Thymus (tissue), 11 donors: ENCODE data around the gene CCDC61. TPM values are rescaled to one million over a fixed set of nuclear protein-coding genes. Genes with fewer than 3 reads are reported as not detected.

Experiments used
- DNase-seq, 9 donors: peaks; one replicate each; pipeline ENCODE4 v3.0.0-alpha.2; 2013; ENCODE audit warnings: low spot score in 9 of 9, low read depth in 6 of 9, missing footprints in 1 of 9
- H3K27ac ChIP-seq, 2 donors: one replicate each; pipeline ENCODE4 v1.5.1; 2013; ENCODE audit warnings: control low read depth in 1 of 2, low read depth in 1 of 2, low read length in 1 of 2, mild to moderate bottlenecking in 1 of 2, moderate library complexity in 1 of 2
- H3K27me3 ChIP-seq, 2 donors: one replicate each; pipeline ENCODE4 v1.5.1; 2013; ENCODE audit warnings: low read length in 1 of 2; ENCODE audit not compliant: control insufficient read depth in 2 of 2, insufficient read depth in 1 of 2
- H3K36me3 ChIP-seq, 2 donors: one replicate each; pipeline ENCODE4 v1.5.1; 2013; ENCODE audit warnings: low read length in 1 of 2, mild to moderate bottlenecking in 1 of 2, moderate library complexity in 1 of 2; ENCODE audit not compliant: control insufficient read depth in 2 of 2, insufficient read depth in 2 of 2
- H3K4me1 ChIP-seq, 2 donors: one replicate each; pipeline ENCODE4 v1.5.1; 2013; ENCODE audit warnings: low read length in 2 of 2; ENCODE audit not compliant: control insufficient read depth in 2 of 2, insufficient read depth in 2 of 2
- H3K4me3 ChIP-seq, 2 donors: one replicate each; pipeline ENCODE4 v1.5.1; 2013; ENCODE audit warnings: low read length in 2 of 2, control low read depth in 1 of 2, mild to moderate bottlenecking in 1 of 2
- H3K9me3 ChIP-seq, 2 donors: one replicate each; pipeline ENCODE4 v1.5.1; 2013; ENCODE audit warnings: low read length in 1 of 2, mild to moderate bottlenecking in 1 of 2; ENCODE audit not compliant: control insufficient read depth in 2 of 2, insufficient read depth in 1 of 2
- WGBS: extraction: QIAGEN DNeasy Blood & Tissue Kit; methylation state at CpG from one replicate; pipeline ENCODE4 v1.1.7; 2013; 5-methylcytosine and 5-hydroxymethylcytosine counted together
- polyA plus RNA-seq: library from polyadenylated mRNA; stranded (reverse); fragments of 200-250 nt; gene quantifications from one replicate; pipeline ENCODE4 v1.2.3, GENCODE V29; 2013
- total RNA-seq: library from RNA; stranded (reverse); fragments of 120-200 nt; gene quantifications from one replicate; pipeline ENCODE4 v1.2.4, GENCODE V29; 2013
- donor health status: healthy.

The CCDC61 gene
- total and polyA plus RNA-seq, 2 donors, result 11.3 to 23.0 TPM

GRCh38 chr19:45958320-45958719 is 36.9 kb upstream of the CCDC61 start:
- DNase-seq, result no peak
- WGBS, result 93% methylated on average over 6 of the region's 6 CpGs
- no peak overlapping the region for H3K27ac ChIP-seq
- H3K27me3 ChIP-seq, result peaks cover 5 to 31% of the 10 kb centered on the region in 2 donors
- H3K4me1 ChIP-seq, result no peaks in the 10 kb centered on the region
- H3K36me3 ChIP-seq, result no peaks in the 10 kb centered on the region
- H3K9me3 ChIP-seq, result no peaks in the 10 kb centered on the region
- no peak overlapping the region for H3K4me3 ChIP-seq

- no peaks in the 10 kb centered on the region for H3K9me3 ChIP-seq
- WGBS, result 71% methylated on average over 12 of the region's 12 CpGs
- no peaks in the 10 kb centered on the region for H3K4me1 ChIP-seq
- no peaks in the 10 kb centered on the region for H3K36me3 ChIP-seq
- peaks cover 5 to 29% of the 10 kb centered on the region in 2 donors for H3K27me3 ChIP-seq
- no peak overlapping the region for H3K27ac ChIP-seq
- no peak for DNase-seq
- H3K4me3 ChIP-seq, result no peak overlapping the region
Measured at GRCh38 chr19:45958769-45959516, 36.3 kb upstream of the CCDC61 start.

- no peak overlapping the region for H3K27ac ChIP-seq
- peaks cover 5 to 26% of the 10 kb centered on the region in 2 donors for H3K27me3 ChIP-seq
- H3K4me3 ChIP-seq, result no peak overlapping the region
- H3K4me1 ChIP-seq, result no peaks in the 10 kb centered on the region
- no peak for DNase-seq
- 87% methylated on average over 8 of the region's 8 CpGs for WGBS
- H3K9me3 ChIP-seq, result no peaks in the 10 kb centered on the region
- no peaks in the 10 kb centered on the region for H3K36me3 ChIP-seq
Measured at GRCh38 chr19:45959517-45960025, 35.7 kb upstream of the CCDC61 start.

- no peak overlapping the region for H3K27ac ChIP-seq
- peaks cover 5 to 25% of the 10 kb centered on the region in 2 donors for H3K27me3 ChIP-seq
- no peaks in the 10 kb centered on the region for H3K36me3 ChIP-seq
- 26% methylated on average over 19 of the region's 19 CpGs for WGBS
- no peak for DNase-seq
- no peak overlapping the region for H3K4me3 ChIP-seq
- H3K4me1 ChIP-seq, result no peaks in the 10 kb centered on the region
- no peaks in the 10 kb centered on the region for H3K9me3 ChIP-seq
Measured at GRCh38 chr19:45960595-45961235, 34.6 kb upstream of the CCDC61 start.

- Histone ChIP-seq H3K27me3 (peaks cover 5 to 23% of the 10 kb centered on the region in 2 donors), H3K9me3 (no peaks in the 10 kb centered on the region), H3K4me1 (no peaks in the 10 kb centered on the region), H3K4me3 (no peak overlapping the region), H3K27ac (no peak overlapping the region), H3K36me3 (no peaks in the 10 kb centered on the region)
- WGBS, result 90% methylated on average over 15 of the region's 15 CpGs
- DNase-seq, result no peak
Measured at GRCh38 chr19:45962021-45962420, 33.2 kb upstream of the CCDC61 start.

GRCh38 chr19:45967246-45967645 is 28.0 kb upstream of the CCDC61 start:
- H3K4me3 ChIP-seq, result no peak overlapping the region
- no peak for DNase-seq
- H3K9me3 ChIP-seq, result no peaks in the 10 kb centered on the region
- no peaks in the 10 kb centered on the region for H3K36me3 ChIP-seq
- no peak overlapping the region for H3K27ac ChIP-seq
- 84% methylated on average over 7 of the region's 7 CpGs for WGBS
- H3K4me1 ChIP-seq, result no peaks in the 10 kb centered on the region
- peaks cover 17 to 35% of the 10 kb centered on the region in 2 donors for H3K27me3 ChIP-seq

GRCh38 chr19:45968626-45969025 is 26.6 kb upstream of the CCDC61 start:
- WGBS, result 91% methylated on average over 9 of the region's 9 CpGs
- Histone ChIP-seq H3K27ac (no peak overlapping the region), H3K27me3 (peaks cover 23 to 46% of the 10 kb centered on the region in 2 donors)

GRCh38 chr19:45969676-45970075 is 25.6 kb upstream of the CCDC61 start:
- no peak for DNase-seq
- H3K4me1 ChIP-seq, result no peaks in the 10 kb centered on the region
- H3K27me3 ChIP-seq, result peaks cover 32 to 57% of the 10 kb centered on the region in 2 donors
- peaks cover 1 to 4% of the 10 kb centered on the region in 2 donors for H3K9me3 ChIP-seq
- no peak overlapping the region for H3K4me3 ChIP-seq
- WGBS, result 71% methylated on average over 5 of the region's 5 CpGs
- no peak overlapping the region for H3K27ac ChIP-seq
- H3K36me3 ChIP-seq, result no peaks in the 10 kb centered on the region

More at GRCh38 chr19:45968626-45969025, 26.6 kb upstream of the CCDC61 start:
- Histone ChIP-seq H3K4me3 (no peak overlapping the region), H3K4me1 (no peaks in the 10 kb centered on the region), H3K9me3 (no peaks in the 10 kb centered on the region), H3K36me3 (no peaks in the 10 kb centered on the region)
- DNase-seq, result no peak

GRCh38 chr19:45971260-45971902 is 23.9 kb upstream of the CCDC61 start:
- Histone ChIP-seq H3K27ac (no peak overlapping the region), H3K36me3 (no peaks in the 10 kb centered on the region), H3K4me3 (no peak overlapping the region), H3K27me3 (peaks cover 34 to 74% of the 10 kb centered on the region in 2 donors), H3K9me3 (peaks cover 1 to 4% of the 10 kb centered on the region in 2 donors), H3K4me1 (no peaks in the 10 kb centered on the region)
- WGBS, result 6% methylated on average over 11 of the region's 11 CpGs
- no peak for DNase-seq
